K562 (cell line): ENCODE results near the gene SCAP. TPM values are rescaled to one million over a fixed set of nuclear protein-coding genes. Genes with fewer than 3 reads are reported as not detected.

Experiments used
- ATAC-seq: fragments of 200-7000 bp; cut with Tn5 transposase; 3 replicates; pipeline ENCODE4 v1.9.1; 2020; ENCODE audit warnings: moderate library complexity
- BruUV-seq: library from RNA; stranded (reverse); fragments of 400-500 nt; replicated peaks from 2 replicates; lab custom pipeline; 2021; lab: Mats Ljungman, UMichigan
- CTCF ChIA-PET: fragments of 300-600 bp; formaldehyde crosslinking; extraction: SDS; loops from one replicate; lab custom pipeline; 2021; ENCODE audit warnings: low intra/inter-chr PET ratio; lab: Yijun Ruan, JAX
- POLR2A ChIA-PET: fragments of 300-600, 350-650 bp; sonication (Branson Sonifier 250); formaldehyde crosslinking; extraction: SDS; loops from one replicate; lab custom pipeline; 2021; ENCODE audit warnings: antibody characterized with exemption, inconsistent platforms; lab: Yijun Ruan, JAX
- DNase-seq, 4 experiments: peaks; one replicate each; pipeline versions ENCODE4 v3.0.0 to v3.0.0-alpha.2; 2011 to 2018; ENCODE audit warnings: low spot score in 3 of 4, mixed read lengths in 3 of 4; ENCODE audit errors: extremely low read depth in 1 of 4
- FAIRE-seq: peaks from 2 replicates; lab custom pipeline; 2011; peaks lifted over from hg19 to GRCh38; lab: Jason Lieb, UNC
- H2AFZ ChIP-seq: 2 replicates; pipeline ENCODE4 v1.6.0; 2011; ENCODE audit warnings: low read depth, low read length, control low read depth, inconsistent platforms
- H3K27ac ChIP-seq: fragments of 200-600 bp; 3 replicates; pipeline ENCODE4 v1.8.0; 2011; ENCODE audit warnings: low read depth, mild to moderate bottlenecking, control low read depth, inconsistent platforms, low read length, moderate library complexity, mixed read lengths; ENCODE audit errors: extremely low read depth
- H3K27me3 ChIP-seq, 2 experiments: fragments of 300-600 bp in 1 of 2; 2 replicates in 1 of 2; 3 replicates in 1 of 2; pipeline versions ENCODE4 v1.6.0 to v1.8.0; 2011; ENCODE audit warnings: inconsistent platforms in 2 of 2, low read length in 2 of 2, mild to moderate bottlenecking in 1 of 2, mixed read lengths in 1 of 2, moderate library complexity in 1 of 2; ENCODE audit not compliant: control insufficient read depth in 2 of 2, insufficient read depth in 2 of 2
- H3K36me3 ChIP-seq: fragments of 300-600 bp; 3 replicates; pipeline ENCODE4 v1.8.0; 2011; ENCODE audit warnings: mild to moderate bottlenecking, low read length, inconsistent platforms; ENCODE audit not compliant: control insufficient read depth, insufficient read depth
- H3K4me1 ChIP-seq, 2 experiments: fragments of 200-600 bp in 1 of 2; replicated peaks in 1 of 2; 2 replicates in 1 of 2; 3 replicates in 1 of 2; pipeline versions ENCODE4 v1.5.1 to v1.8.0; 2011; ENCODE audit warnings: inconsistent platforms in 2 of 2, low read length in 2 of 2, mild to moderate bottlenecking in 1 of 2, mixed read lengths in 1 of 2, moderate library complexity in 1 of 2; ENCODE audit not compliant: control insufficient read depth in 2 of 2, insufficient read depth in 2 of 2
- H3K4me2 ChIP-seq: 2 replicates; pipeline ENCODE4 v1.6.1; 2011; ENCODE audit warnings: low read length, control low read depth, inconsistent platforms, mixed read lengths; ENCODE audit not compliant: insufficient read depth
- H3K4me3 ChIP-seq: fragments of 200-600 bp; sonication (generic), shearing (Covaris generic); 2 replicates; pipeline ENCODE4 v1.5.1; 2016; ENCODE audit warnings: control low read depth, inconsistent platforms
- H3K79me2 ChIP-seq: fragments of 200-600 bp; 3 replicates; pipeline ENCODE4 v1.8.0; 2011; ENCODE audit warnings: low read length, inconsistent platforms; ENCODE audit not compliant: control insufficient read depth, insufficient read depth
- H3K9ac ChIP-seq, 2 experiments: 2 replicates each; pipeline versions ENCODE4 v1.6.0 to v1.6.1; 2011; ENCODE audit warnings: low read depth in 2 of 2, low read length in 2 of 2, control low read depth in 1 of 2, inconsistent platforms in 1 of 2, mild to moderate bottlenecking in 1 of 2, mixed read lengths in 1 of 2; ENCODE audit not compliant: insufficient read depth in 1 of 2
- H3K9me1 ChIP-seq: one replicate; pipeline ENCODE4 v1.6.0; 2011; ENCODE audit warnings: inconsistent platforms, mild to moderate bottlenecking, low read length, moderate library complexity; ENCODE audit not compliant: control insufficient read depth, insufficient read depth
- H3K9me3 ChIP-seq: replicated peaks from 2 replicates; pipeline ENCODE4 v1.5.1; 2011; ENCODE audit warnings: low read depth, low read length, inconsistent platforms; ENCODE audit not compliant: control insufficient read depth, insufficient read depth
- H4K20me1 ChIP-seq: replicated peaks from 2 replicates; pipeline ENCODE4 v1.6.1; 2011; ENCODE audit warnings: low read length, inconsistent platforms, mixed read lengths; ENCODE audit not compliant: control insufficient read depth, insufficient read depth
- BHLHE40 ChIP-seq: IDR thresholded peaks from 2 replicates; pipeline ENCODE4 v1.6.1; 2011; ENCODE audit warnings: low read length, improper control_type of control experiment
- DPF2 ChIP-seq: fragments of 450-650 bp; IDR thresholded peaks from 2 replicates; pipeline ENCODE4 v1.6.1; 2016
- HOXB6 ChIP-seq: fragments of 250-450 bp; sonication (Bioruptor Pico); IDR thresholded peaks from 2 replicates; pipeline ENCODE4 v1.5.1; 2022; ENCODE audit warnings: mild to moderate bottlenecking, borderline replicate concordance
- MTF1 ChIP-seq: fragments of 250-450 bp; sonication (Bioruptor Pico); IDR thresholded peaks from 2 replicates; pipeline ENCODE4 v1.9.0; 2021; ENCODE audit warnings: moderate library complexity, mild to moderate bottlenecking, inconsistent platforms, borderline replicate concordance
- NFE2L1 ChIP-seq: fragments of 450-650 bp; IDR thresholded peaks from 2 replicates; pipeline ENCODE4 v1.6.1; 2016; ENCODE audit warnings: missing genetic modification characterization, low read depth, mild to moderate bottlenecking, missing compliant biosample characterization, moderate library complexity, borderline replicate concordance
- PHF8 ChIP-seq: fragments of 200-600 bp; sonication (generic); IDR thresholded peaks from 2 replicates; pipeline ENCODE4 v1.6.1; 2012; ENCODE audit warnings: mixed run types, mild to moderate bottlenecking, inconsistent platforms, low read length, moderate library complexity, borderline replicate concordance
- RBM14 ChIP-seq: fragments of 200-400 bp; formaldehyde crosslinking; IDR thresholded peaks from 2 replicates; pipeline ENCODE4 v1.6.1; 2018; ENCODE audit warnings: low read depth, mild to moderate bottlenecking, low read length, moderate library complexity, borderline replicate concordance; ENCODE audit not compliant: insufficient read depth
- SRSF1 ChIP-seq: fragments of 200-400 bp; formaldehyde crosslinking; IDR thresholded peaks from 2 replicates; pipeline ENCODE4 v1.6.1; 2017; ENCODE audit warnings: mild to moderate bottlenecking, low read depth, low read length, moderate library complexity
- TCFL5 ChIP-seq: fragments of 250-450 bp; sonication (Bioruptor Pico); conservative IDR thresholded peaks from 2 replicates; pipeline ENCODE4 v1.6.1; 2021; ENCODE audit warnings: mild to moderate bottlenecking, moderate library complexity, matching md5 sums
- TGIF2 ChIP-seq: sonication (generic); formaldehyde crosslinking; IDR thresholded peaks from 2 replicates; pipeline ENCODE4 v1.8.1; 2022; ENCODE audit warnings: mild to moderate bottlenecking, missing genetic modification reagents, moderate library complexity
- ZFX ChIP-seq: sonication (generic); formaldehyde crosslinking; IDR thresholded peaks from 2 replicates; pipeline ENCODE4 v1.8.0; 2022; ENCODE audit warnings: mild to moderate bottlenecking, missing genetic modification reagents, moderate library complexity
- ZNF146 ChIP-seq: IDR thresholded peaks from one replicate; pipeline ENCODE4 v1.6.1; 2018; ENCODE audit warnings: missing compliant biosample characterization; ENCODE audit not compliant: unreplicated experiment
- ZNF175 ChIP-seq: fragments of 200-800 bp; sonication (Bioruptor generic); IDR thresholded peaks from 2 replicates; pipeline ENCODE4 v1.6.1; 2016; ENCODE audit warnings: low read depth, mild to moderate bottlenecking, missing genetic modification characterization, missing compliant biosample characterization
- ZNF347 ChIP-seq: fragments of 450-650 bp; formaldehyde crosslinking; IDR thresholded peaks from 2 replicates; pipeline ENCODE4 v1.4.0; 2020; ENCODE audit warnings: low read depth, mild to moderate bottlenecking, moderate library complexity
- WGBS: fragments of 100-300 bp; shearing (Covaris generic); methylation state at CpG from one replicate; pipeline ENCODE4 v1.1.6; 2016; ENCODE audit warnings: low coverage, mixed read lengths; ENCODE audit not compliant: insufficient coverage; ENCODE audit errors: missing lambda C conversion rate; 5-methylcytosine and 5-hydroxymethylcytosine counted together
- in situ Hi-C: fragments of 300-500 bp; cut with MboI; formaldehyde crosslinking; loops from 4 replicates; pipeline ENCODE4 v1.15.0; 2018; ENCODE audit warnings: inconsistent platforms, mixed read lengths
- intact Hi-C: fragments of 100-400 bp; cut with micrococcal nuclease; formaldehyde crosslinking; loops from 2 replicates; pipeline ENCODE4 v1.14.2; 2022
- polyA plus RNA-seq, 8 experiments: library from polyadenylated mRNA; depleted of rRNA in 4 of 8; stranded (reverse) in 5 of 8; unstranded in 3 of 8; fragments of >200 nt; fragmentation: Nextera tagmentation in 2 of 8; fragmentation: Illumina TruSeq in 1 of 8; extraction: Ambion mirVana in 2 of 8; extraction: Trizol in 1 of 8; gene quantifications; 2 replicates each; pipeline versions ENCODE4 v1.2.1 to v1.2.3, GENCODE V29; 2011 to 2014; ENCODE audit warnings: inconsistent platforms in 1 of 8, missing spikeins in 1 of 8
- total RNA-seq, 7 experiments: library from RNA; depleted of rRNA in 6 of 7; stranded (reverse); fragments of >200 nt in 6 of 7; fragmentation: Illumina TruSeq in 2 of 7; extraction: Trizol in 2 of 7; gene quantifications; 2 replicates each; pipeline versions ENCODE4 v1.2.1 to v1.2.3, GENCODE V29; 2011 to 2021; ENCODE audit warnings: low replicate concordance in 1 of 7
- TF ChIP-seq, protein P1 (sequence below), 2 experiments: fragments of 450-650 bp; IDR thresholded peaks; 2 replicates each; pipeline ENCODE4 v1.6.1; 2016
- TF ChIP-seq, protein P2 (sequence below), 2 experiments: IDR thresholded peaks; 2 replicates each; pipeline ENCODE4 v1.6.1; 2012; ENCODE audit warnings: improper control_type of control experiment in 2 of 2, low read depth in 2 of 2, low read length in 2 of 2, borderline replicate concordance in 1 of 2

The SCAP gene
- total and polyA plus RNA-seq, 9 of the 15 experiments (the other 6 are each of a cell fraction or from before 2014, with no cell fraction given), result 2.6 to 104 (median 37.8) TPM

DNA sequence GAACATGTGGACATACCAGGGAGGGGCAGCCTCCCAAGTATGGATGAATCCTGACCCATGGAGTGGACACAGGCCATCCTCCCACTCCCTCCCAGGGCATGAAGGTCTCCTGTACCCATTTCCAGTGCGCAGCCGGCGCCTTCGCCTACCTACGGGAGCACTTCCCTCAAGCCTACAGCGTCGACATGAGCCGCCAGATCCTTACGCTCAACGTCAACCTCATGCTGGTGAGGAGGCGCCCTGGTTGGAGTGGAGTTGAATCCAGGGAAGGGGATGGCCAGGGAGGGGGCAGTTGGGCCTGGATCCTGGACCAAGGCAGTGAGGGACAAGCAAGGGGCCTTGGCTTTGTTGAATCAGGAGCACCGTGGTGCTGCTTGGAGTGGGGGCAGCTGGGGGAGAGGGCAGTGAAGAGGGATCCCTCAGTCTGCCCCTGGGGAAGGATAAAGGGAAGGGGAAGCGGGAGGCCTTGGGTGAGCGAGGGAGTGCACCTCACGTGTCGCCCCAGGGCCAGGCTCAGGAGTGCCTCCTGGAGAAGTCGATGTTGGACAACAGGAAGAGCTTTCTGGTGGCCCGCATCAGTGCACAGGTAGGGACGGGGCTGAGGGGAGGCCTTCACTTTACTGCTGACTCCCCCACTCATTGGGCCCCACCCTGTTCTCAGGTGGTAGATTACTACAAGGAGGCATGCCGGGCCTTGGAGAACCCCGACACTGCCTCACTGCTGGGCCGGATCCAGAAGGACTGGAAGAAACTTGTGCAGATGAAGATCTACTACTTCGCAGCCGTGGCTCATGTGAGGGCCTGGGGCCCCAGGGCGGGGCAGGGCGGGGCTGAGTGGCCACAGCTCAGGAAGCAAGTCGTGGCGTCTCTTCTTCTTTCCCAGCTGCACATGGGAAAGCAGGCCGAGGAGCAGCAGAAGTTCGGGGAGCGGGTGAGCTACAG is 69.7 kb downstream of the SCAP start:
- Histone ChIP-seq H2AFZ (peak overlapping the region; percentile 67), H3K4me1 (peaks cover 28 to 58% of the 10 kb centered on the region in 2 experiments), H3K79me2 (peaks cover 18% of the 10 kb centered on the region; the same call in 2 of the 3 replicates), H3K9me3 (no peaks in the 10 kb centered on the region), H3K4me3 (no peak overlapping the region), H3K9me1 (peaks cover 7% of the 10 kb centered on the region), H4K20me1 (no peaks in the 10 kb centered on the region), H3K9ac (peak overlapping the region; percentile 34 to 83; a peak in 2 of 4 replicates), H3K27me3 (no peaks in the 10 kb centered on the region), H3K36me3 (peaks cover 69% of the 10 kb centered on the region; the same call in 2 of the 3 replicates), H3K4me2 (peak overlapping the region; percentile 66), H3K27ac (peak overlapping the region; percentile 48)
- DNase-seq (peak; percentile 86 to 93 (median 90)), FAIRE-seq (peak; percentile 82), ATAC-seq (peak; percentile 88)
- intact Hi-C loops (no loop called here), in situ Hi-C loops (no loop called here)
- ChIA-PET POLR2A (interaction anchor here (0.5 to 1.7 kb wide), 7 partner anchors 10 to 198 kb away, joined by 3 to 7 read pairs (median 3); no protein-coding TSS in a partner anchor), CTCF (interaction anchor here (0.9 kb wide), 1 partner anchor 15 kb away, joined by 3 read pairs; no protein-coding TSS in a partner anchor)
- 44% methylated on average over 25 of the region's 31 CpGs for WGBS
- no TSS peak for BruUV-seq
- TF ChIP-seq SRSF1, result no peak
- no peak for TF ChIP-seq HOXB6 (CRISPR knock-in tag)
- TF ChIP-seq, protein P1, sequence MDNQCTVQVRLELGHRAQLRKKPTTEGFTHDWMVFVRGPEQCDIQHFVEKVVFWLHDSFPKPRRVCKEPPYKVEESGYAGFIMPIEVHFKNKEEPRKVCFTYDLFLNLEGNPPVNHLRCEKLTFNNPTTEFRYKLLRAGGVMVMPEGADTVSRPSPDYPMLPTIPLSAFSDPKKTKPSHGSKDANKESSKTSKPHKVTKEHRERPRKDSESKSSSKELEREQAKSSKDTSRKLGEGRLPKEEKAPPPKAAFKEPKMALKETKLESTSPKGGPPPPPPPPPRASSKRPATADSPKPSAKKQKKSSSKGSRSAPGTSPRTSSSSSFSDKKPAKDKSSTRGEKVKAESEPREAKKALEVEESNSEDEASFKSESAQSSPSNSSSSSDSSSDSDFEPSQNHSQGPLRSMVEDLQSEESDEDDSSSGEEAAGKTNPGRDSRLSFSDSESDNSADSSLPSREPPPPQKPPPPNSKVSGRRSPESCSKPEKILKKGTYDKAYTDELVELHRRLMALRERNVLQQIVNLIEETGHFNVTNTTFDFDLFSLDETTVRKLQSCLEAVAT (IDR thresholded peaks at IDR 0.05), result 0 out of 4 replicates have a peak, but pooled peaks of 1 of the 2 experiments have one; percentile 53
- TF ChIP-seq ZNF175 (CRISPR knock-in tag), result peak; percentile 46; the same call in 1 of the 2 replicates
- no peak for TF ChIP-seq RBM14
- TF ChIP-seq MTF1 (CRISPR knock-in tag), result no peak
- TF ChIP-seq ZNF347 (CRISPR knock-in tag), result no peak
- TF ChIP-seq, protein P2, sequence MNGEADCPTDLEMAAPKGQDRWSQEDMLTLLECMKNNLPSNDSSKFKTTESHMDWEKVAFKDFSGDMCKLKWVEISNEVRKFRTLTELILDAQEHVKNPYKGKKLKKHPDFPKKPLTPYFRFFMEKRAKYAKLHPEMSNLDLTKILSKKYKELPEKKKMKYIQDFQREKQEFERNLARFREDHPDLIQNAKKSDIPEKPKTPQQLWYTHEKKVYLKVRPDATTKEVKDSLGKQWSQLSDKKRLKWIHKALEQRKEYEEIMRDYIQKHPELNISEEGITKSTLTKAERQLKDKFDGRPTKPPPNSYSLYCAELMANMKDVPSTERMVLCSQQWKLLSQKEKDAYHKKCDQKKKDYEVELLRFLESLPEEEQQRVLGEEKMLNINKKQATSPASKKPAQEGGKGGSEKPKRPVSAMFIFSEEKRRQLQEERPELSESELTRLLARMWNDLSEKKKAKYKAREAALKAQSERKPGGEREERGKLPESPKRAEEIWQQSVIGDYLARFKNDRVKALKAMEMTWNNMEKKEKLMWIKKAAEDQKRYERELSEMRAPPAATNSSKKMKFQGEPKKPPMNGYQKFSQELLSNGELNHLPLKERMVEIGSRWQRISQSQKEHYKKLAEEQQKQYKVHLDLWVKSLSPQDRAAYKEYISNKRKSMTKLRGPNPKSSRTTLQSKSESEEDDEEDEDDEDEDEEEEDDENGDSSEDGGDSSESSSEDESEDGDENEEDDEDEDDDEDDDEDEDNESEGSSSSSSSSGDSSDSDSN (IDR thresholded peaks at IDR 0.05; ENCODE audit: borderline replicate concordance in 1 of 2, low read depth in 2 of 2, low read length in 2 of 2), result peak in 1 of 2 experiments; percentile 75; a peak in 2 of 4 replicates
- TF ChIP-seq TGIF2 (CRISPR knock-in tag), result no peak
- 0 out of 2 replicates have a peak, but pooled peaks have one; percentile 25 for TF ChIP-seq DPF2
- TF ChIP-seq BHLHE40, result peak; percentile 74
- TF ChIP-seq PHF8, result peak; percentile 16; the same call in 1 of the 2 replicates
- no peak for TF ChIP-seq ZNF146 (CRISPR knock-in tag)
- TF ChIP-seq TCFL5 (CRISPR knock-in tag), result no peak
- peak; percentile 68 for TF ChIP-seq ZFX (CRISPR knock-in tag)
- no peak for TF ChIP-seq NFE2L1 (tag)
